Keratinocyte (primary cell): Measurements from ENCODE around the gene FREM1. TPM values are rescaled to one million over a fixed set of nuclear protein-coding genes. Genes with fewer than 3 reads are reported as not detected.

Experiments used
- DNase-seq: peaks from one replicate; pipeline ENCODE4 v3.0.0-alpha.2; 2011; ENCODE audit warnings: low read depth, missing footprints, low spot score
- FAIRE-seq: peaks from 2 replicates; lab custom pipeline; 2011; peaks lifted over from hg19 to GRCh38; lab: Jason Lieb, UNC
- H2AFZ ChIP-seq: 2 replicates; pipeline ENCODE4 v1.6.0; 2012; ENCODE audit warnings: low read length, control low read depth, inconsistent platforms; ENCODE audit not compliant: control insufficient read depth
- H3K27ac ChIP-seq: 2 replicates; pipeline ENCODE4 v1.5.1; 2011; ENCODE audit warnings: low read length; ENCODE audit not compliant: control insufficient read depth, insufficient read depth
- H3K27me3 ChIP-seq: 3 replicates; pipeline ENCODE4 v1.6.0; 2011; ENCODE audit warnings: low read length; ENCODE audit not compliant: control insufficient read depth, insufficient read depth; ENCODE audit errors: extremely low read depth
- H3K36me3 ChIP-seq, 2 experiments: 2 replicates in 1 of 2; 3 replicates in 1 of 2; pipeline ENCODE4 v1.5.1; 2011; ENCODE audit warnings: low read length in 2 of 2, mild to moderate bottlenecking in 1 of 2; ENCODE audit not compliant: control insufficient read depth in 2 of 2, insufficient read depth in 2 of 2; ENCODE audit errors: extremely low read depth in 1 of 2
- H3K4me1 ChIP-seq: 3 replicates; pipeline ENCODE4 v1.5.1; 2011; ENCODE audit warnings: low read length; ENCODE audit not compliant: control insufficient read depth, insufficient read depth; ENCODE audit errors: extremely low read depth
- H3K4me2 ChIP-seq: 3 replicates; pipeline ENCODE4 v1.6.0; 2011; ENCODE audit warnings: low read depth, low read length; ENCODE audit not compliant: control insufficient read depth, insufficient read depth; ENCODE audit errors: extremely low read depth
- H3K4me3 ChIP-seq, 3 experiments: fragments of 200-600 bp in 1 of 3; sonication (generic) in 1 of 3; 2 replicates in 2 of 3; 3 replicates in 1 of 3; pipeline ENCODE4 v1.5.1; 2011 to 2016; ENCODE audit warnings: low read length in 3 of 3, mild to moderate bottlenecking in 3 of 3, control low read depth in 2 of 3, inconsistent platforms in 1 of 3, low read depth in 1 of 3, mixed read lengths in 1 of 3, mixed run types in 1 of 3, moderate library complexity in 1 of 3; ENCODE audit not compliant: control insufficient read depth in 2 of 3, insufficient read depth in 2 of 3; ENCODE audit errors: extremely low read depth in 1 of 3
- H3K79me2 ChIP-seq: 2 replicates; pipeline ENCODE4 v1.6.0; 2012; ENCODE audit warnings: low read length; ENCODE audit not compliant: control insufficient read depth, insufficient read depth
- H3K9ac ChIP-seq: 3 replicates; pipeline ENCODE4 v1.6.0; 2011; ENCODE audit warnings: low read length; ENCODE audit not compliant: control insufficient read depth, insufficient read depth; ENCODE audit errors: extremely low read depth
- H3K9me1 ChIP-seq: 3 replicates; pipeline ENCODE4 v1.6.0; 2011; ENCODE audit warnings: low read length; ENCODE audit not compliant: control insufficient read depth, insufficient read depth; ENCODE audit errors: extremely low read depth
- H3K9me3 ChIP-seq: 2 replicates; pipeline ENCODE4 v1.5.1; 2012; ENCODE audit warnings: low read depth, low read length; ENCODE audit not compliant: control insufficient read depth
- H4K20me1 ChIP-seq: 3 replicates; pipeline ENCODE4 v1.6.0; 2011; ENCODE audit warnings: low read length; ENCODE audit not compliant: control insufficient read depth, insufficient read depth; ENCODE audit errors: extremely low read depth
- EZH2 ChIP-seq: IDR thresholded peaks from one replicate; pipeline ENCODE4 v1.6.1; 2012; ENCODE audit warnings: inconsistent platforms, mild to moderate bottlenecking, low read length, moderate library complexity
- dilution Hi-C: fragments of 300-500 bp; cut with MboI; formaldehyde crosslinking; loops from one replicate; pipeline ENCODE4 v1.7.0; 2020; ENCODE audit warnings: low sequenced_read_pairs; ENCODE audit not compliant: extremely low pct_ligation_motif_present
- polyA plus RNA-seq, 5 experiments: library from polyadenylated mRNA; depleted of rRNA in 3 of 5; stranded (reverse) in 3 of 5; stranded (forward) in 1 of 5; unstranded in 1 of 5; fragments of >200 nt; gene quantifications; 1 replicate in 1 of 5; 2 replicates in 3 of 5; 3 replicates in 1 of 5; pipeline versions ENCODE4 v1.2.1 to v1.2.3, GENCODE V29; 2011 to 2012; ENCODE audit warnings: missing spikeins in 2 of 5, low read depth in 1 of 5, low replicate concordance in 1 of 5
- TF ChIP-seq, protein P1 (sequence below), 3 experiments: IDR thresholded peaks in 1 of 3; conservative IDR thresholded peaks in 1 of 3; optimal IDR thresholded peaks in 1 of 3; 2 replicates in 2 of 3; 3 replicates in 1 of 3; pipeline versions ENCODE3 to v1.5.1; 2011; ENCODE audit warnings: low read length in 3 of 3, mild to moderate bottlenecking in 3 of 3, moderate library complexity in 2 of 3, control low read depth in 1 of 3, inconsistent platforms in 1 of 3; ENCODE audit not compliant: insufficient read depth in 2 of 3; ENCODE audit errors: extremely low read depth in 1 of 3

Gene FREM1
- polyA plus RNA-seq, 1 donor (not counting 4 experiments of a cell fraction or from before 2014, with no cell fraction given) = under 0.01 TPM

DNA sequence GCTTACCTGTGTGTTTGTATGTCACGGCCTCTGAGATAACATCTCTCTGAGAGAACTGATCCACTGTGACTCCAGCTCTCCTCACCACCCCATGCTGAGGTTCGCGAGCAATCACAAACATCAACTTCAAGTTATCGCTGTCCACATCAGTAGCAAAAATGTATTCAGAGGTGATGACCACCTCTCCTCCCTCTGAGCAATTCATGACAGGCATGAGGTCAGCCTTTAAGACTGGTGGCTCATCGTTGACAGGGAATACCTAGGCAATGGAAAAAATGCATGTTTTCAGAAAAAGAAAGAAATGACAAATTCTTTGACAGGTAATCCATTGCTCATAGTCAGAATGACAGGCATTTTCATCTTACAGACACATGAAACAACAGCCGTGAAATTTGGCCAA lies 97.4 kb downstream of the FREM1 start:
- H3K9me1 ChIP-seq = no peaks in the 10 kb centered on the region
- no peaks in the 10 kb centered on the region for H3K79me2 ChIP-seq
- H3K27ac ChIP-seq = no peak overlapping the region
- no peak overlapping the region for H3K4me2 ChIP-seq
- dilution Hi-C loops = no loop called here
- no peaks in the 10 kb centered on the region for H3K27me3 ChIP-seq
- H3K9ac ChIP-seq = no peak overlapping the region
- no peaks in the 10 kb centered on the region for H3K36me3 ChIP-seq
- H2AFZ ChIP-seq = no peak overlapping the region
- no peak for TF ChIP-seq EZH2
- TF ChIP-seq, protein P1, sequence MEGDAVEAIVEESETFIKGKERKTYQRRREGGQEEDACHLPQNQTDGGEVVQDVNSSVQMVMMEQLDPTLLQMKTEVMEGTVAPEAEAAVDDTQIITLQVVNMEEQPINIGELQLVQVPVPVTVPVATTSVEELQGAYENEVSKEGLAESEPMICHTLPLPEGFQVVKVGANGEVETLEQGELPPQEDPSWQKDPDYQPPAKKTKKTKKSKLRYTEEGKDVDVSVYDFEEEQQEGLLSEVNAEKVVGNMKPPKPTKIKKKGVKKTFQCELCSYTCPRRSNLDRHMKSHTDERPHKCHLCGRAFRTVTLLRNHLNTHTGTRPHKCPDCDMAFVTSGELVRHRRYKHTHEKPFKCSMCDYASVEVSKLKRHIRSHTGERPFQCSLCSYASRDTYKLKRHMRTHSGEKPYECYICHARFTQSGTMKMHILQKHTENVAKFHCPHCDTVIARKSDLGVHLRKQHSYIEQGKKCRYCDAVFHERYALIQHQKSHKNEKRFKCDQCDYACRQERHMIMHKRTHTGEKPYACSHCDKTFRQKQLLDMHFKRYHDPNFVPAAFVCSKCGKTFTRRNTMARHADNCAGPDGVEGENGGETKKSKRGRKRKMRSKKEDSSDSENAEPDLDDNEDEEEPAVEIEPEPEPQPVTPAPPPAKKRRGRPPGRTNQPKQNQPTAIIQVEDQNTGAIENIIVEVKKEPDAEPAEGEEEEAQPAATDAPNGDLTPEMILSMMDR (optimal IDR thresholded peaks at IDR 0.05 in 1 of 3, IDR thresholded peaks at IDR 0.05 in 1 of 3, conservative IDR thresholded peaks at IDR 0.05 in 1 of 3; ENCODE audit: extremely low read depth in 1 of 3, insufficient read depth in 2 of 3, low read length in 3 of 3) = no peak
- FAIRE-seq (no peak), DNase-seq (no peak)
- H3K4me1 ChIP-seq = no peaks in the 10 kb centered on the region
- H4K20me1 ChIP-seq = no peaks in the 10 kb centered on the region
- H3K9me3 ChIP-seq = no peaks in the 10 kb centered on the region
- H3K4me3 ChIP-seq = no peak overlapping the region

DNA sequence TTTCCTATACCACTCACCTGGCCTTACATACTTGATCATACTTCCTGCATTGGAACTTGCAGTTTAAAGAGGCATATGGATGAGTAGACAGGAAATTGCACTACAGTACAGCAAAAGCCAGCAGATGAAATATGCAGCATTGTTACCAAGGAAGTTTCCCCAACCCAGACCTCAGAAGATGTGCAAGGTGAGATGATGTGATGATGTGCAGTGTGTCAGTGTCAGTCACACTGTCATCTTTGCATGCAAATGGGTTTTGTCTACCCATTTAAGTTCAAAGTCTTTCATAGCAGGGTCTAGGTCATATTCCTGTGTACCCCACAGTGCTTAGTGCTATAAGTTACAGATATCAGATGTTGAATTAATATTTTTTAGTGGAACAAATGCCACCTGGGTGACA lies 98.4 kb downstream of the FREM1 start:
- Histone ChIP-seq H3K9me3 (no peaks in the 10 kb centered on the region), H3K4me2 (no peak overlapping the region), H3K27me3 (no peaks in the 10 kb centered on the region), H3K4me1 (no peaks in the 10 kb centered on the region), H3K27ac (no peak overlapping the region), H2AFZ (no peak overlapping the region), H3K36me3 (no peaks in the 10 kb centered on the region), H3K9me1 (no peaks in the 10 kb centered on the region), H4K20me1 (no peaks in the 10 kb centered on the region), H3K9ac (no peak overlapping the region), H3K79me2 (no peaks in the 10 kb centered on the region), H3K4me3 (no peak overlapping the region)
- TF ChIP-seq EZH2 = no peak
- TF ChIP-seq, protein P1 (optimal IDR thresholded peaks at IDR 0.05 in 1 of 3, IDR thresholded peaks at IDR 0.05 in 1 of 3, conservative IDR thresholded peaks at IDR 0.05 in 1 of 3; ENCODE audit: extremely low read depth in 1 of 3, insufficient read depth in 2 of 3, low read length in 3 of 3) = no peak
- no peak for DNase-seq
- dilution Hi-C loops = no loop called here
- no peak for FAIRE-seq
